Measurements from ENCODE around the gene ARHGEF16.

- TF ChIP-seq, protein P1, sequence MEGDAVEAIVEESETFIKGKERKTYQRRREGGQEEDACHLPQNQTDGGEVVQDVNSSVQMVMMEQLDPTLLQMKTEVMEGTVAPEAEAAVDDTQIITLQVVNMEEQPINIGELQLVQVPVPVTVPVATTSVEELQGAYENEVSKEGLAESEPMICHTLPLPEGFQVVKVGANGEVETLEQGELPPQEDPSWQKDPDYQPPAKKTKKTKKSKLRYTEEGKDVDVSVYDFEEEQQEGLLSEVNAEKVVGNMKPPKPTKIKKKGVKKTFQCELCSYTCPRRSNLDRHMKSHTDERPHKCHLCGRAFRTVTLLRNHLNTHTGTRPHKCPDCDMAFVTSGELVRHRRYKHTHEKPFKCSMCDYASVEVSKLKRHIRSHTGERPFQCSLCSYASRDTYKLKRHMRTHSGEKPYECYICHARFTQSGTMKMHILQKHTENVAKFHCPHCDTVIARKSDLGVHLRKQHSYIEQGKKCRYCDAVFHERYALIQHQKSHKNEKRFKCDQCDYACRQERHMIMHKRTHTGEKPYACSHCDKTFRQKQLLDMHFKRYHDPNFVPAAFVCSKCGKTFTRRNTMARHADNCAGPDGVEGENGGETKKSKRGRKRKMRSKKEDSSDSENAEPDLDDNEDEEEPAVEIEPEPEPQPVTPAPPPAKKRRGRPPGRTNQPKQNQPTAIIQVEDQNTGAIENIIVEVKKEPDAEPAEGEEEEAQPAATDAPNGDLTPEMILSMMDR (conservative IDR thresholded peaks at IDR 0.05 in 1 of 2, IDR thresholded peaks at IDR 0.05 in 1 of 2; ENCODE audit: extremely low read depth in 1 of 2, insufficient read depth in 1 of 2, low read depth in 1 of 2, low read length in 2 of 2), result no peak
- TF ChIP-seq EZH2 (IDR thresholded peaks at IDR 0.05; ENCODE audit: borderline replicate concordance, low read length), result no peak
Measured at GRCh38 chr1:3439346-3440299, 14.8 kb upstream of the ARHGEF16 start.
